ENCODE data around the gene C2CD4D. TPM values are rescaled to one million over a fixed set of nuclear protein-coding genes. Genes with fewer than 3 reads are reported as not detected.

The C2CD4D gene
- total RNA-seq, 1 donor from 2014 or later: 1.2 TPM

- no peak for DNase-seq (ENCODE audit: low spot score)
These were observed 24.6 kb downstream of the C2CD4D start for GRCh38 chr1:151814971-151815545.

DNA sequence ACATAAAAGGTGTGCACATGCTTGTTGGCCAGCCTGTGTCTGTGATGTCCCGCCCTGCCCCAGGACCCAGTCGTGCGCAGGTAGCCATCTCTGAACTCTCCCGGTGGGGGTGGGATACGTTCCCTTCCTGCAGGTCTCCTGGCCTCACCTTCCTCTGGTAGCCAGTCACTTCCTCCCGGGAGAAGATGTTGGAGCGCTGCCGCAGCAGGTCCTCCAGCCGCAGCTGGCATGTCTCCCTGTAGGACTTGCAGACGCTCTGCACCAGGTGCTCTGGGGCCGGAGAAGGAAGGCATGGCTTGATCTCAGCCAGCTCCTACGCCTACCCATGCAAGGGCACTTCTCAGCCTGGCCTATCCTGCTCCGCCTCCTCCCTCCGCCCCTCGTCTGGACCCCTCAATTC is 25.2 kb downstream of the C2CD4D start:
- DNase-seq (ENCODE audit: low spot score): no peak

DNA sequence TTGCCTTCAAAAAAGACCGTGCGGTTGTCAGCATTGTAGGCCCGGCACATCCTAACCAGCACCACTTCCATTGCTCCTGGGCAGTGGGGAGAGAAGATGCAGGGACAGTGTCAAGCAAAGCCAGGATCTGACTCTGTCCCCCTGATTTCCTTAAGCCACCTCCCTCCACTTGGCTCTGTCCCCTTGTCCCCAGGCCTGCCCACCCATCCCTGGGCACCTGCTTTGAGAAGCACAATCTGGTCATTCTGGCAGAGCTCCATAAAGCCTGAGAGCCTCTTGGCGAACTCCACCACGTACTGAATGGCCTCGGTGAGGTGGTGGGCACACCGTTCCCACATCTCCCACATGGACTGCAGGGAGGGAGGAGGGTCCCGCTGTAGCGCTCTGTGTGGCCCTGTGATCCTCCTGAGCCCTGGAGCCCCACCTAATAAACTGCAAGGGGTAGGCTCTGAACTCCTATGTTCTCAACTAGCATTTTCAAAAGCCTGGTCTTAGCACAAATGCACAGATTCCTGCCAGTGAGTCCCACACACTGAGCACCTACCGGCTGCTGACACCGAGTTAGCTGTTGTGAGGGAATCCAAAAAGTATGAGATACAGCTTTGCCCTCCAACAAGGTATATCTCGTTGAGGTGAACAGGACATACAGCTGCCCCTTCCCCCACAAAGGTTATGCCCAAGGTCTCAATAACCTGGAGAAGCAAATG is 26.2 kb downstream of the C2CD4D start:
- no peak for DNase-seq (ENCODE audit: low spot score)

DNA sequence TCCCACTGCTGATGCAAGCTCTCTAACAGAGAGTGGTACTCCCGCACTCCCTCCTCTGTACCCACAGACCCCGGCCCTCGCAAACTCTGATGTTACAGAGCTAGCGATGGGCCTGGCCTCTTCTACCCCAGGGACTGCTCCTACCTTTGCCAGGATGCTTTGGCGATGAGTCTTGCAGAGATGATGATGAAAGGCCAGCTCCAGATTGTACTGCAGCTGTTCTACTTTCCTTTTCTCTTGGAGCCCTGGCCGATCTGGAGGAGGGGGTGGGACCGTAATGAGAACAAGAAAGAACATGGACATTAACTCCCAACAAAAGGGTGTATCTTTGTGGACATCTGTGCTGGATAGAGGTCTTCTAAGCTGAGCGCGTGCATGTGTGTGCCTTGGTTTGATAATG is 28.4 kb downstream of the C2CD4D start:
- DNase-seq (ENCODE audit: low spot score): no peak

DNA sequence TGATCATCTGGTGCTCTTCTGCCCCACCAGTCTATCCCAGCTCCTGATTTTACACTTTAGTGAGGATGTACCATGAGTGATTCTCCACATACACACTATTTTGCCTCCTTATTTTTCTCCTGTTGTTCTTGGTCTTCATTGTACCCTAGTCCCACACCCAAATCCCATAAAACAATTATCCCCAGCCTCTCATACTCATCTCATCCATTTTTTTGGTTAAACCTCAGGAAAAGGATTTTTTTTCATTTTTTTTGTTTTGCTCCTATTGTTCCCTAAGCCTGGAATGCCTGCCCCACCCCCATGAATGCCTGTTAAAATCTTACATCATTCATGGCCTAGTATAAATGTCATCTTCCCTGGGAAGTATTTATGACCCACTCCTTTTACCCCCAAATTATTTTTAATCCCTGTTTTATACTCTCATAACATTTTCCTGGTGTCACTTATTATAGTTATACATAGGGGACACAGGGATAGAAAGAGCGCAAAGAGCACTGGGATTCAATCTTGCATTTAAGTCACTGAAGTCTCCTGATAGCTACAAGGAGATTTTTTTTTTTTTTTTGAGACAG is 29.5 kb downstream of the C2CD4D start:
- DNase-seq (ENCODE audit: low spot score): no peak

- DNase-seq (ENCODE audit: low spot score): no peak
These were observed 30.2 kb downstream of the C2CD4D start for GRCh38 chr1:151809290-151809984.

DNA sequence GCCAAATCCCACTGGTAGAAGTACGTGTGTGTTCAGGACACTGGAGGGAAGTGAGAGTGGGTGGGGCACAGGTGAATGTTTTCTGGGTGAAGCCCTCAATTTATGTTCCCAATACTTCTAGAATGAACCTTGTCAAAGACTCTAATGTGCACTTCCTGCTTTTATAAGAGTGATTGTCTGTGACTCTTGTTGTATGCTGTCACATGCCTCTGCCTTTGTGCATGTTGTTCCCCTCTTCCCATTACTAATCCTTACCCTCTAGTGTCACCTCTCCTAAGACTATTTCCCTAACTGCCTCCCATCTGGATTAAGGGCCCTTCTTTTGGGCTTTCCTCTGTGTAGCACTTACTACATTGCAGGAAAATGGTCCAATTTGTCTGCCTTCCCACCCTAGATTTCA is 31.9 kb downstream of the C2CD4D start:
- no peak for DNase-seq (ENCODE audit: low spot score)

DNA sequence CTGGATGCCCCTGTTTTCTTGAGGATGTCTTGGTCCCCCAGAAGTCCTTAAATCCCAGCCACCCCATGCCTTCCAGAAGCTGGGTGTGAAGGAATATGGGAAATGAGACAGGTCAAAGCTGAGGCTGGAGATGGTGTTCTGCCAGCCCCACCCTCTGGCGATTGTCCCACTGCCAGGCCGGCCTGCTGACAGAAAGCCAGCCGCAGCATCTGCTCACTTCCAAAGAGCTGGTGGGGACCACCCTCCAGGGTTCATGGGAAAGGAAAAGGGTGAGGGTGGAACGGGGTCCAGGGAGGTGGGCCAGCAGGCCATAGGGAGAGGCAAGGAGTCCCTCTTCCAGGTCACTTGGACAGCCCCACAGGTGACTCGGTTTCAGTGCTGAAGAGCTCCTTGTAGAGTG is 32.5 kb downstream of the C2CD4D start:
- no peak for DNase-seq (ENCODE audit: low spot score)

DNA sequence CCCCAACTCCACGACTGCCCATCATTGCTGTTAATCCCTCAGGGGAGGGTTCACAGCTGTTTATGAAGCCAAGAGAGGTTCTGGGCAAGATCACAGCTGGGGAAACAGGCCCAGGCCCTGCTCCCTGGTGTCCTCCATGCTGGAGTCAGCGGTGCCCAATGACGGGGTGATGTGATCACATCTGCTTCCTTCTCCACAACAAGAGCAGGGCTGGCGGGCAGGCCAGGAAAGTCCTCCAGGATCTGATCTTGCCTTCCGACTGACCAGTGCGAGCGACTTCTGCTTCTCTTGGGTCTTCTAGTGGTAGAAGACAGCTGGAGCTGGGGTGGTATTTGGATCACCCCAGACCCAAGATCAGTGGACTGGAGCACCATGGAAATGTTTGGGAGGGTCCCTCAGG is 33.5 kb downstream of the C2CD4D start:
- DNase-seq (ENCODE audit: low spot score): no peak

GRCh38 chr1:151805066-151805820 is 34.4 kb downstream of the C2CD4D start, which contains the start of gene LINGO4:
Gene LINGO4, minus strand, starts transcription at chr1:151805419. Its CDS starts 2,715 bp downstream, at chr1:151802704.
- DNase-seq (ENCODE audit: low spot score): no peak

DNA sequence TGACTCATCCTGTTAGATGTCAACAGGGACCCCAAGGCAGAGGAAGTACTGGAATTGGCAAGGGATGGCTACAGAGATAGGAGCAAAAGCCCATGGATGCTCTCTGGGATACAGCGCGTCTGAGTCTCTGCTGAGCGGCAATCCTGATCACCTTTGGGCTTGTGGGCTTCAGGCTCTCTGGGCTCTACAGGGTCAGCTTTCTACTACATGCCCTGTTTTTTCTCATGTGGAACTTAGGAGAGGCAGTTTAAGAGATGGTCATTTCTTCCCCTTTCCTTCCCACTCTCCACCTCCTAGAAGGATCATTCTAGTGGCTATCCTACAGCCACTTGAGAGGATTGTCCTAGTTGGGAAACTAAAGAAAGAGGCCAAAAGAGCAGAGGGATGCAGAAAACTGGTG is 35.7 kb downstream of the C2CD4D start:
- DNase-seq (ENCODE audit: low spot score): no peak

DNA sequence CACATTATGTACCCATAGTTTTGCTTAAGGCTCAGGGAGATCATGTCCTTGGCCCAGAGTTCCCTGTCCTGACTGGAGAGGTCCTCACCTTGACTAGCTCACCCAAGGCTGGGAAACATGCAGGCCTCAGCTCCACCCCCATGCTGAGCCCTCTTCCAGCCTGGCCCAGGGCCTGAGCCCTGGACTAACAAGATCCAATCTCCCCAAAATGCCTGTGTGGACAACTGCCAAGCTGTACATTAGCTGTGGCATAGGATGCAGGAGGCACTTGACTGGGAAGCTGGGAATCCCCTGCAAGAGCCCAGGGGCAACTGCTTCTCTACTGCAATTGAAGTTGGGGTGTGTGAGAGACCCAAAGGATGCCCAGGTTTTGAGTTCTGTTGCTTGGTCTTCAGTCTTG is 36.5 kb downstream of the C2CD4D start:
- DNase-seq (ENCODE audit: low spot score): no peak

DNA sequence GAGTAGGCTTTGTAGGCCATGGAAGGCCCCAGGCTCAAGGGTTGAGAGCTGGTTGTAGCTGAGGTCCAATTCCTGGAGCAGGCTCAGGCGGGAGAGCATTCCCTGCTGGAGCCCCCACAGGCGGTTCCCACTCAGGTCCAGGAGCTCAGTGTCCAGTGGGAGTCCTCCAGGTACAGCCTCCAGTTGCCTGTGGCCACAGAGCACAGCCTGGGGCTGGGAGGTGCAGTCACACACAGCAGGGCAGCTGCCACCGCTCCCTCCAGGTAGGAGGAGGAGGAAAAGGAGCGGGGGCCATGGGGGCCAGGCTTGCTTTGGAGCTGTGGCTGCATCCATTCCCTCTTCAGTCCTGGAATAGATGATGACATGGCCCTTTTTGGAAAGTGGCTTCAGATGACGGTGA is 37.2 kb downstream of the C2CD4D start:
- DNase-seq (ENCODE audit: low spot score): no peak

GRCh38 chr1:151801846-151802245 is 37.8 kb downstream of the C2CD4D start:
- DNase-seq (ENCODE audit: low spot score): no peak

DNA sequence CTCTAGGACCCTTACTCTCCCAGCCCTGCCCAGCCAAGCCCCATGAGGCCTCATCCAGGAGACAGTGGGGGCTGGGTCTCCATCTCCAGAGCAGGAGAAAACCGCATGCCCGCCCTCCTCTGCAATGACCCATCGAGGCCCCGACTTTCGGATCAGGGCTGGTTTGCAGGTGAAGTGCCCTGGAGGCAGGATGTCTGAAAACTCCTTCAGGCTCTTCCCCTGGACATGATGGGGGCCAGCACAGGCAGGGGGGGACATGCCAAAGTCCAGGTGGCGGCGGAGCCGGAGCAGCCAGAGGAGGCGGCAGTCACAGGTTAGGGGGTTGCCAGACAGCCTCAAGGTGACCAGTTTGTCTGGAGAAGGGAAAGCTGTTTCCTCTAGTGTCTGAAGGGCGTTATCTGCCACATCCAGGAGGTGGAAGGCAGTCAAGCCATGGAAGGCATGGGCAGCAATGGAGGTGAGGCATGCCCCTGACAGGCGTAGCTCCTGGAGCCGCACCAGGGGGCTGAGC is 38.3 kb downstream of the C2CD4D start:
- no peak for DNase-seq (ENCODE audit: low spot score)

- DNase-seq (ENCODE audit: low spot score): no peak
These were observed 38.8 kb downstream of the C2CD4D start for GRCh38 chr1:151800830-151801229.

DNA sequence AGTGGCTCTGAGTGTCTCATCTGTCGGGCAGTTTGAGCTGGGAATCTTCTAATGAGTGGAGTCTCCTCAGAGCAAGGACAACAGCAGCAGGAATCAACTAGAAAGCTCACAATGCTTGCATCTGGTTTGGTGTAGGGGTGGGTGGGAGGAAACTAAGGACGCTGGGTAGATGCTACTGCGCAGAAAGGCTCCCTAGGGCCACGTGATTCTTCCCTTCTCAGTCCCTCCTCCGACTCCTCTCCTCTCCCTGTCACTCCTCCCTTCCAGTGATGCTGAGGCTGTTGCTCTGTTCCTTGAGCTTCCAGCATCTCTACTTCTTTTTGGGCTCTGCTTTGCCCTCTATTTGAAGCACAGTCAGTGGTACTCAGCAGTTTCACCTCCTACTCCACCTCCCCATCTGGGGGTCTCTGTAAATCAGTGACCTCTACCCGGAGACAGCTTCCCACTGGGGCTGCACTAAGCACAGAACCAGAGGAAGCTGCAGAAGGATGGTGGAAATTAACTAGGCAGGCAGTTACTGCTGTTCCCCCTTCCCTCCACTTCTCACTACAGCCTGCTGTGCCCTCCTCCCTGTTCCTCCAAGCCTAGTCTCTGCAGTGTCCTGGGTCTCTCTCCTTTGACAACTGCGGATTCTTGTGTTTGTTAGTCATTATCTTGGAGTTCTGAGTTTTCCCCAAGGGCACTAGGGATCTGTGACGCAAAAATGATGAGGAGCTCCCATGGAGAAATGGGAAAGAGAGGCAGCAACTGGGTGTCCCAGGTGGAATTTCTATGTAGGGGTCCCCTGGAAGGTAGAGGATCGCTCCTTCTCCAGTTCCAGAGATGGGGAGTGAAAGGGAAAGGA is 40.2 kb downstream of the C2CD4D start:
- DNase-seq (ENCODE audit: low spot score): no peak

DNA sequence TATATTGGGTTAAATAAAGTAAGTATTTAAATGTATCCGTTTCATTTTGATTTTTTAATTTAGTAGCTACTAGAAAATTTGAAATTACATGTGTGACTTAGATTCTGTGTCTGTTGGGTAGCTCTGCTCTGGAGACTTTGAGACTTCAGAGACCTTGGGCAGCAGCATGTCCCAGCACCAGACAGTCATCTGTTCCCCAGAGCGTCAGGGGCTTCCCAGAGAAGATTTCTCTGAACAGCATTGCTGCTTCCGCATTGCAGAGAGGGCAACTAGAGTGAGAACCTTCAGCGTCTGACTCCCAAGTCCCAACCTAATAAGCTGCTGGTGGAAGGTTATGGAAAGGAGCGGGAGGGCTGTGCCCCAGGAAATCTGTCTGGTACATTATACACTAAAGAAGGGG is 41.0 kb downstream of the C2CD4D start:
- no peak for DNase-seq (ENCODE audit: low spot score)

GRCh38 chr1:151790940-151791651 is 48.5 kb downstream of the C2CD4D start:
- no peak for DNase-seq (ENCODE audit: low spot score)
